ENCODE measurements around the gene RGPD8.

GRCh38 chr2:112340475-112341267 is 92.8 kb downstream of the RGPD8 start:
- TF ChIP-seq CTCF (IDR thresholded peaks at IDR 0.05; ENCODE audit: low read depth, low read length, missing input control), result no peak
- TF ChIP-seq, protein P1, sequence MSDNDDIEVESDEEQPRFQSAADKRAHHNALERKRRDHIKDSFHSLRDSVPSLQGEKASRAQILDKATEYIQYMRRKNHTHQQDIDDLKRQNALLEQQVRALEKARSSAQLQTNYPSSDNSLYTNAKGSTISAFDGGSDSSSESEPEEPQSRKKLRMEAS (IDR thresholded peaks at IDR 0.05), result no peak
- TF ChIP-seq GABPA (IDR thresholded peaks at IDR 0.05 in 1 of 2, conservative IDR thresholded peaks at IDR 0.05 in 1 of 2), result no peak
- TF ChIP-seq RXRA (IDR thresholded peaks at IDR 0.05), result no peak
- TF ChIP-seq HNF4A (conservative IDR thresholded peaks at IDR 0.05), result no peak
- no peak for TF ChIP-seq RAD21 (IDR thresholded peaks at IDR 0.05)
- TF ChIP-seq EGR1 (IDR thresholded peaks at IDR 0.05; ENCODE audit: low read depth in 2 of 2), result no peak

Measured in liver (tissue), 3 donors.